Effector memory CD8-positive, alpha-beta T cell (primary cell): ENCODE results near the gene ETF1.

Source experiments
- ATAC-seq: fragments of 150-1000 bp; cut with Tn5 transposase; replicated peaks from 2 replicates; pipeline ENCODE4 v1.10.0; 2021; ENCODE audit warnings: mild to moderate bottlenecking, moderate library complexity
- DNase-seq, 3 experiments: peaks; one replicate each; pipeline ENCODE4 v3.0.0; 2021
- H3K27ac Mint-ChIP-seq, 2 donors: one replicate each; pipeline ENCODE4 v1.8.0; 2022; ENCODE audit warnings: mild to moderate bottlenecking in 2 of 2, mixed read lengths in 2 of 2, moderate library complexity in 2 of 2
- H3K27me3 Mint-ChIP-seq, 2 donors: one replicate each; pipeline ENCODE4 v1.8.0; 2022; ENCODE audit warnings: mixed read lengths in 2 of 2
- H3K36me3 Mint-ChIP-seq: one replicate; pipeline ENCODE4 v1.8.0; 2022; ENCODE audit warnings: mild to moderate bottlenecking, moderate library complexity, mixed read lengths; ENCODE audit not compliant: insufficient read depth
- H3K4me1 Mint-ChIP-seq, 2 donors: one replicate each; pipeline ENCODE4 v1.8.0; 2022; ENCODE audit warnings: low read depth in 2 of 2, mixed read lengths in 2 of 2
- H3K4me3 Mint-ChIP-seq, 2 donors: one replicate each; pipeline ENCODE4 v1.8.0; 2022; ENCODE audit warnings: mild to moderate bottlenecking in 2 of 2, mixed read lengths in 2 of 2, moderate library complexity in 2 of 2
- H3K9me3 Mint-ChIP-seq, 2 donors: one replicate each; pipeline ENCODE4 v1.8.0; 2022; ENCODE audit warnings: mixed read lengths in 2 of 2
- total RNA-seq, 9 experiments: gene quantifications; one replicate each; lab custom pipeline; 2026; lab: John Stamatoyannopoulos, UW

ETF1 gene
- 91.8 to 544 (median 357) reads per million in 9 experiments for total RNA-seq

GRCh38 chr5:138542956-138543729 lies at the start of gene ETF1:
ETF1 (minus strand) TSS chr5:138543236; CDS start chr5:138542918, 318 bp downstream.
- no peaks in the 10 kb centered on the region for H3K9me3 Mint-ChIP-seq
- no peaks in the 10 kb centered on the region for H3K27me3 Mint-ChIP-seq
- H3K4me3 Mint-ChIP-seq: peak within 1 kb of the TSS; percentile 85 to 95
- peaks cover 37% of the 10 kb centered on the region for H3K36me3 Mint-ChIP-seq
- ATAC-seq: peak; percentile 86
- DNase-seq: peak; percentile 99
- peak within 1 kb of the TSS; percentile 97 to 100 for H3K27ac Mint-ChIP-seq
- peaks cover 45 to 64% of the 10 kb centered on the region in 2 donors for H3K4me1 Mint-ChIP-seq

- Mint-ChIP-seq H3K36me3 (no peaks in the 10 kb centered on the region), H3K27ac (no peak overlapping the region), H3K9me3 (no peaks in the 10 kb centered on the region), H3K27me3 (peaks cover 13 to 39% of the 10 kb centered on the region in 2 donors), H3K4me1 (no peaks in the 10 kb centered on the region), H3K4me3 (no peak overlapping the region)
- DNase-seq (no peak), ATAC-seq (no peak)
These were observed 45.2 kb upstream of the ETF1 start for GRCh38 chr5:138588013-138588788.

GRCh38 chr5:138585157-138585556 lies 42.1 kb upstream of the ETF1 start:
- H3K9me3 Mint-ChIP-seq: no peaks in the 10 kb centered on the region
- no peak overlapping the region for H3K4me3 Mint-ChIP-seq
- no peaks in the 10 kb centered on the region for H3K36me3 Mint-ChIP-seq
- no peaks in the 10 kb centered on the region for H3K4me1 Mint-ChIP-seq
- no peak overlapping the region for H3K27ac Mint-ChIP-seq
- H3K27me3 Mint-ChIP-seq: peaks cover 13 to 22% of the 10 kb centered on the region in 2 donors
- DNase-seq: no peak
- ATAC-seq: no peak

- no peaks in the 10 kb centered on the region for H3K9me3 Mint-ChIP-seq
- peaks cover 13 to 22% of the 10 kb centered on the region in 2 donors for H3K27me3 Mint-ChIP-seq
- H3K4me1 Mint-ChIP-seq: peaks cover 0 to 3% of the 10 kb centered on the region in 2 donors
These were observed 41.1 kb upstream of the ETF1 start for GRCh38 chr5:138583984-138584637.

GRCh38 chr5:138582959-138583358 lies 39.9 kb upstream of the ETF1 start:
- Mint-ChIP-seq H3K27me3 (peaks cover 13 to 20% of the 10 kb centered on the region in 2 donors), H3K4me3 (no peak overlapping the region), H3K36me3 (no peaks in the 10 kb centered on the region), H3K27ac (no peak overlapping the region), H3K9me3 (no peaks in the 10 kb centered on the region), H3K4me1 (peaks cover 0 to 3% of the 10 kb centered on the region in 2 donors)
- ATAC-seq (no peak), DNase-seq (no peak)

More at GRCh38 chr5:138583984-138584637, 41.1 kb upstream of the ETF1 start:
- DNase-seq (no peak), ATAC-seq (no peak)
- Mint-ChIP-seq H3K36me3 (no peaks in the 10 kb centered on the region), H3K27ac (no peak overlapping the region), H3K4me3 (no peak overlapping the region)

GRCh38 chr5:138580777-138581176 lies 37.7 kb upstream of the ETF1 start:
- no peak for ATAC-seq
- no peak for DNase-seq
- Mint-ChIP-seq H3K27ac (no peak overlapping the region), H3K4me1 (peaks cover 3 to 7% of the 10 kb centered on the region in 2 donors), H3K4me3 (no peak overlapping the region), H3K9me3 (peaks cover 0 to 2% of the 10 kb centered on the region in 2 donors), H3K36me3 (peaks cover 3% of the 10 kb centered on the region), H3K27me3 (peaks cover 0 to under 1% of the 10 kb centered on the region in 2 donors)

GRCh38 chr5:138580001-138580400 lies 37.0 kb upstream of the ETF1 start:
- Mint-ChIP-seq H3K36me3 (peaks cover 11% of the 10 kb centered on the region), H3K4me3 (no peak overlapping the region), H3K4me1 (peaks cover 11 to 12% of the 10 kb centered on the region in 2 donors), H3K27ac (no peak overlapping the region), H3K27me3 (no peaks in the 10 kb centered on the region), H3K9me3 (peaks cover 0 to 3% of the 10 kb centered on the region in 2 donors)
- no peak for ATAC-seq
- DNase-seq: no peak

- Mint-ChIP-seq H3K4me1 (peaks cover 16% of the 10 kb centered on the region in 2 donors), H3K27me3 (no peaks in the 10 kb centered on the region), H3K36me3 (peaks cover 16% of the 10 kb centered on the region), H3K9me3 (peaks cover 0 to 3% of the 10 kb centered on the region in 2 donors), H3K27ac (no peak overlapping the region), H3K4me3 (no peak overlapping the region)
- DNase-seq (no peak), ATAC-seq (no peak)
These were observed 36.5 kb upstream of the ETF1 start for GRCh38 chr5:138579517-138579863.

GRCh38 chr5:138577452-138577851 lies 34.4 kb upstream of the ETF1 start:
- Mint-ChIP-seq H3K4me1 (peaks cover 17 to 26% of the 10 kb centered on the region in 2 donors), H3K9me3 (peaks cover 0 to 3% of the 10 kb centered on the region in 2 donors), H3K27me3 (no peaks in the 10 kb centered on the region), H3K27ac (peak overlapping the region in 1 of 2 donors; percentile 100), H3K4me3 (peak overlapping the region in 1 of 2 donors; percentile 91), H3K36me3 (peaks cover 34% of the 10 kb centered on the region)
- no peak for DNase-seq
- ATAC-seq: no peak

- peak within 1 kb of the TSS; percentile 100 for H3K27ac Mint-ChIP-seq
- H3K4me1 Mint-ChIP-seq: peaks cover 17 to 26% of the 10 kb centered on the region in 2 donors
- H3K9me3 Mint-ChIP-seq: peaks cover 0 to 3% of the 10 kb centered on the region in 2 donors
- peak within 1 kb of the TSS; percentile 91 to 99 for H3K4me3 Mint-ChIP-seq
- ATAC-seq: peak; percentile 85
- DNase-seq: peak; percentile 94 to 97 (median 95)
- no peaks in the 10 kb centered on the region for H3K27me3 Mint-ChIP-seq
- peaks cover 54% of the 10 kb centered on the region for H3K36me3 Mint-ChIP-seq
These were observed 32.4 kb upstream of the ETF1 start, which contains the start of gene HSPA9 for GRCh38 chr5:138575194-138576015. HSPA9 (minus strand) TSS chr5:138575401; CDS start chr5:138575318, 83 bp downstream.

GRCh38 chr5:138574744-138575193 lies 31.7 kb upstream of the ETF1 start:
- Mint-ChIP-seq H3K36me3 (peaks cover 61% of the 10 kb centered on the region), H3K4me3 (peak overlapping the region; percentile 91 to 99), H3K9me3 (peaks cover 0 to 3% of the 10 kb centered on the region in 2 donors), H3K27ac (peak overlapping the region; percentile 100), H3K4me1 (peaks cover 17 to 26% of the 10 kb centered on the region in 2 donors), H3K27me3 (no peaks in the 10 kb centered on the region)
- no peak for DNase-seq
- ATAC-seq: no peak

- H3K27ac Mint-ChIP-seq: peak overlapping the region; percentile 100
- no peaks in the 10 kb centered on the region for H3K27me3 Mint-ChIP-seq
- peak overlapping the region; percentile 91 to 99 for H3K4me3 Mint-ChIP-seq
- peaks cover 0 to 3% of the 10 kb centered on the region in 2 donors for H3K9me3 Mint-ChIP-seq
- H3K36me3 Mint-ChIP-seq: peaks cover 67% of the 10 kb centered on the region
- DNase-seq (no peak), ATAC-seq (no peak)
- peaks cover 15 to 29% of the 10 kb centered on the region in 2 donors for H3K4me1 Mint-ChIP-seq
These were observed 31.1 kb upstream of the ETF1 start for GRCh38 chr5:138573949-138574670.
